GM19452 (cell line): ENCODE measurements around the gene VAV2.
A peak's percentile ranks its signal among the peaks of the same experiment; 100 is the strongest.

Experiments used
- ATAC-seq: cut with Tn5 transposase; IDR thresholded peaks from one replicate; pipeline ENCODE4 v1.9.1; 2021; ENCODE audit not compliant: unreplicated experiment

Gene VAV2, protein sequence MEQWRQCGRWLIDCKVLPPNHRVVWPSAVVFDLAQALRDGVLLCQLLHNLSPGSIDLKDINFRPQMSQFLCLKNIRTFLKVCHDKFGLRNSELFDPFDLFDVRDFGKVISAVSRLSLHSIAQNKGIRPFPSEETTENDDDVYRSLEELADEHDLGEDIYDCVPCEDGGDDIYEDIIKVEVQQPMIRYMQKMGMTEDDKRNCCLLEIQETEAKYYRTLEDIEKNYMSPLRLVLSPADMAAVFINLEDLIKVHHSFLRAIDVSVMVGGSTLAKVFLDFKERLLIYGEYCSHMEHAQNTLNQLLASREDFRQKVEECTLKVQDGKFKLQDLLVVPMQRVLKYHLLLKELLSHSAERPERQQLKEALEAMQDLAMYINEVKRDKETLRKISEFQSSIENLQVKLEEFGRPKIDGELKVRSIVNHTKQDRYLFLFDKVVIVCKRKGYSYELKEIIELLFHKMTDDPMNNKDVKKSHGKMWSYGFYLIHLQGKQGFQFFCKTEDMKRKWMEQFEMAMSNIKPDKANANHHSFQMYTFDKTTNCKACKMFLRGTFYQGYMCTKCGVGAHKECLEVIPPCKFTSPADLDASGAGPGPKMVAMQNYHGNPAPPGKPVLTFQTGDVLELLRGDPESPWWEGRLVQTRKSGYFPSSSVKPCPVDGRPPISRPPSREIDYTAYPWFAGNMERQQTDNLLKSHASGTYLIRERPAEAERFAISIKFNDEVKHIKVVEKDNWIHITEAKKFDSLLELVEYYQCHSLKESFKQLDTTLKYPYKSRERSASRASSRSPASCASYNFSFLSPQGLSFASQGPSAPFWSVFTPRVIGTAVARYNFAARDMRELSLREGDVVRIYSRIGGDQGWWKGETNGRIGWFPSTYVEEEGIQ

DNA sequence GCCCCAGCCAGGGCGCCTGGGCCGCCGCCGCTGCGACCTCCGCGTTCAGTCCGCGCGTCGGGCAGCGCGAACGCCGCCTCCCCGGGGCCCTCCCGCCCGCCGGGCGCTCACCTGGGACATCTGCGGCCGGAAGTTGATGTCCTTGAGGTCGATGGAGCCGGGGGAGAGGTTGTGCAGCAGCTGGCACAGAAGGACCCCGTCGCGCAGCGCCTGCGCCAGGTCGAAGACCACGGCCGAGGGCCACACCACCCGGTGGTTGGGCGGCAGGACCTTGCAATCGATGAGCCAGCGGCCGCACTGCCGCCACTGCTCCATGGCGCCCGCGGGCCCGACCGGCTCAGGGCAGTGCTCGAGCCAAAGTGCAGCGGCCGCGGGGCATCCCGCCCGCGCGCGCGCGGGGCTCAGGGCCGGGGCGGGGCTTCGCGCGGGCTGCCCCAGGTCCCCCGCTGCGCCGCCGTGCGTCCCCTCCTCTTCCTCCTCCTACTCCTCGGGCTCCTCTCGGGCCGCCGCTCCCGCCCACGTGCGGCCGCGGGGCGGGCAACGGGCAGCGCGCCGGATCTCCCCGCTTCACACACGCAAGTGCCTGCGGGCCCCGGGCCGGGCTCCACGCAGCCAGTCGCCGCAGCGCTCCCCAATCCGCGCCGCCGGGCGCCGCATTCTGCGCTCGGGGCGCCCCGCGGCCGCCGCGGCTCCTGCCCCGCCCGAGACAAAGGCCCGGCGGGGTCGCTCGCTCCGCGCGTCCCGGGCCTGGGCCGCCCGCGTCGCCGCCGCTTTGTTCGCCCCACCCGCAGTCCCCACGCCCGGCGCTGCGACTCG lies at the start of gene VAV2:
Gene VAV2 (minus strand): TSS at position 361 of the 816 bp plus-strand sequence. CDS start 46 bp downstream, at position 315.
- ATAC-seq, result peak; percentile 40

DNA sequence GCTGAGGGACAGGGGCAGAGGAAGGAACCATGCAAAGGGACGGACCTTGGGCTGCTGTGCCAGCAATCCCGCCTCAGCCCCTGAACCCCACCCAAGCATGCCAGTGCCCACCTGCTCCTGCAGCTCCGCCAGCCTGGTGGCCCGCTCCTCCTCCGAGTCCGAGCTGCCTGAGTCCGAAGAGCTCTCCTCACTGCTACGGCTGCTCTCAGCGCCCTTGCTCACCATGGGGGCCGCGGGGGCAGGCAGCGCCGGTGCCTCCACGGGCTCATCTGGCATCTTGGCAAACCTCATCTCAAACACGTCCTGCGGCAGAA lies 49.5 kb upstream of the VAV2 start:
- ATAC-seq, result no peak

DNA sequence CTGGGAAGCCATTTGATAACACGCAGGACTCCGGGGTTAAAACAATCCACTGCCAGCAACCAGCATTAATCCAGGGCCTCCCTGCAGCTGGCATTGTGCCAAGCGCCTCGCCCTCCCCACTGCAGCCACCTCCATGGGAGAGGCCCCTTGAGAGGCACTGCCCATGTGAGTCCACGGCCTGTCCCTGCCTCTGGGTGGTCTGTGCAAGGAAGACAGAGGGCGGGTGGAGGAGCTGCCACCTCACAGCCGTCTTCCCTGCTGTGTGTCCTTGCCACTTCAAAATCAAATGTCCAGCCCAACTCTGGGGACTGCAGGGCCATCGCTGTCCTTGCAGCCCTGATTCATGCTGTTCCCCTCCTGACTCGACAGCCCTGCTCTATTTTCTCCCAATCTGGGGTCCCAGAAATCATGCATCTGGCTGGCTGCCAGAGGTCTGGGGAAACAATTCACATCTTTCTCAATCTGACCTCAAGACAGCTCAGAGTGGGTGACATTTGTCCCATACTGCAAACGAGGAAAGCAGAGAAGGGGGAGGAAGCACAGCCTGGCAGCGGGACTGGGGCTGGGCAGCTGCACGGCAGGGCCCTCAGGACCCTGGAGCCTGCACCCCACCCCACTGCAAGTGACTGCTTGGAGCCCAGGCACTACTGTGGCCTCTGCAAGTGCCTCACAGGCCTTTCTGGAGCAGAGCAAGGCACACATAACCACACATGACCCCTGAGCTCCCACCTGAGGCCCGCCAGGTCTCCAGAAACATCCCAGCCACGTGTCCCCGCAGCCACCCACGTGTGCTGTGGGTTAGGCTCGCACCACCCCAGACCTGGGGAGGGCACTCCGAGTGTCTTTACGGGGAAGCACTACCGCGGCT lies 48.9 kb upstream of the VAV2 start:
- ATAC-seq, result no peak

DNA sequence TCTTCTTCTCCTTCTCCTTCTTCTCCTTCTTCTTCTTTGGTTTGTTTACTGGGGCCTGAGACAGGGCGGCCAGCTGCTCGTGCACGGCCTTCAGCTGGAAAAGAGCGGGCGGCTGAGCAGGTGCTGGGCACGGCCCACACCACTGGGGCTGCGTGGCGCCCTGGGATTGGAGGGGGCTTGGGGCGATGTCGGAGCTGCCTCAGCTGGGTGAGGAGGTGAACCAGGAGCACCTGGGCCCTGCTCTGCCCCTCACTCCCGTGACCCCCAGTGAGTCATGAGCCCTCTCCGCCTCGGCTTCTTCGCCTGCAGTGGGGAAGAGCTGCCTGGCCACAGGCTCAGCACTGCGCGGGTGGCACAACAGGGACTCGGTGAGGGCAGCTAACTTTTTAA lies 48.0 kb upstream of the VAV2 start:
- no peak for ATAC-seq

DNA sequence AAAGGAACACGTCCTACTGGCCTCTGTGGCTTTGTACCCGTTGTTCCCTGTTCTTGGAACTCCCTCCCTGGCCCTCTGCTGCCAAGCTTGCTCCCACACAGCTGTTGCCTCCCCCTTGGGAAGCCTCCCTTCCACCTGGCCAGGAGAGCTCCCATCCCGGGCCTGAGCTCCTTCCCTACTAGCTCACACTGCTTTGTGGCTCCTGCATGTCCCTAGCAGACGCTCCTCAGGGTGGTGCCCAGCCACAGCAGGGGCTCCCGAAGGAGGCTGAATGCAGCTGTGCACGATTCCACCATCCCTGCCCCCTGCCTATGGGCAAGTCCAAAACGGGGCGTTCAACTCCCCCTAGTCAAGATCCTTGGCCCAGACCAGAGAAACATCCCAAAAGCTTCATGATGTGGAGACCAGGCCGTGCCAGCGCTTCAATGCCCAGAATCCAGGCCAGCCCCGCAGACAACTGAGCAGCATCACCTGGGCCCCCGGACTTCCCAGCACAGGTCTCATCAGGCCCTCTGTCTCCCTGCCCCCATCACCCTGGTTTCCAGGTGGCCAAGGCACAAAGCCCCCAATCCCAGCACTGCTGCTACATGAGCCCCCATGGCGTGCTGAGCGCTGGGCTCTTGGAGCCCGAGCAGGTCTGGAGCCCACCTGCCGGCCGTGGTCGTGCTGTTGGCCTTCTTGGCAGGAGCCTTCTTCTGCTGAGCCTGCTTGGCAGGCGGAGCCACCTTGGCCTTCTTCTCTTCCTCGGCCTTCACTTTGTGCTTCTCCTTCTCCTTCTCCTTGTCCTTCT lies 47.5 kb upstream of the VAV2 start:
- ATAC-seq, result no peak

DNA sequence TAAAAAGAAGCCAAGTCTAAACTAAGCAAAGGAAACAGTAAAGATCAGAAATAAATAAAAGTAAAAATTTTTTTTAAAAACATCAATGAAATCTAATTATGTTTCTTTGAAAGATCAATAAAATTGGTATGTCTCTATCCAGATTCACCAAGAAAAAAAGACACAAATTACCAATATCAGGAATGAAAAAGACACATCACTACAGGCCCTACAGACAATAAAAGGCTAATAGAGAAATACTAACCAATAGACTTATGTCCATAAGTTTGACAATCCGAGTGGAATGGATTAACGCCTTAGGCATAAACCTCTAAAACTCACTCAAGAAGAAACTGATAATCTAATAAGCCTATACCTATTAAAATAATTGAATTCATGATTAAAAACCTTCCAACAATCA lies 45.5 kb upstream of the VAV2 start:
- ATAC-seq, result no peak

DNA sequence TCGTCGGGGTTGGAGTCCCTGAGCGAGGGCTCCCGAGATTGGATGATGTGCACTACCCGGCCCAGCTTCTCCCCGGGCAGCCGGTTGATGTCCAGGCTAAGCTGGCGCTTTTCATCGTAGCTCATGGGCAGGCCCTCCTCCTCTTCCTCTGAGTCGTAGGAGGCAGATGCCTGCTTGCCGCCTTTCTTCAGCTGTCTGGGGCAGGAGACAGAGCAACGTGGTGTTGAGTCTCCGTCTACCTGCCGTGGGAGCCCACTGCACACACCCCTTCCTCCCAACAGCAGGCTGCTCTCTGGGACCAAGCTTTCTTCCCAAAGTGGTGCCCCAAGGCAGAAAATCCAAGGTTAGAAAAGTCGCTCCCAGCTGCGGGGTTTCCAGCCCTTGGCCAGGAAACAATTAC lies 44.0 kb upstream of the VAV2 start:
- ATAC-seq, result no peak

DNA sequence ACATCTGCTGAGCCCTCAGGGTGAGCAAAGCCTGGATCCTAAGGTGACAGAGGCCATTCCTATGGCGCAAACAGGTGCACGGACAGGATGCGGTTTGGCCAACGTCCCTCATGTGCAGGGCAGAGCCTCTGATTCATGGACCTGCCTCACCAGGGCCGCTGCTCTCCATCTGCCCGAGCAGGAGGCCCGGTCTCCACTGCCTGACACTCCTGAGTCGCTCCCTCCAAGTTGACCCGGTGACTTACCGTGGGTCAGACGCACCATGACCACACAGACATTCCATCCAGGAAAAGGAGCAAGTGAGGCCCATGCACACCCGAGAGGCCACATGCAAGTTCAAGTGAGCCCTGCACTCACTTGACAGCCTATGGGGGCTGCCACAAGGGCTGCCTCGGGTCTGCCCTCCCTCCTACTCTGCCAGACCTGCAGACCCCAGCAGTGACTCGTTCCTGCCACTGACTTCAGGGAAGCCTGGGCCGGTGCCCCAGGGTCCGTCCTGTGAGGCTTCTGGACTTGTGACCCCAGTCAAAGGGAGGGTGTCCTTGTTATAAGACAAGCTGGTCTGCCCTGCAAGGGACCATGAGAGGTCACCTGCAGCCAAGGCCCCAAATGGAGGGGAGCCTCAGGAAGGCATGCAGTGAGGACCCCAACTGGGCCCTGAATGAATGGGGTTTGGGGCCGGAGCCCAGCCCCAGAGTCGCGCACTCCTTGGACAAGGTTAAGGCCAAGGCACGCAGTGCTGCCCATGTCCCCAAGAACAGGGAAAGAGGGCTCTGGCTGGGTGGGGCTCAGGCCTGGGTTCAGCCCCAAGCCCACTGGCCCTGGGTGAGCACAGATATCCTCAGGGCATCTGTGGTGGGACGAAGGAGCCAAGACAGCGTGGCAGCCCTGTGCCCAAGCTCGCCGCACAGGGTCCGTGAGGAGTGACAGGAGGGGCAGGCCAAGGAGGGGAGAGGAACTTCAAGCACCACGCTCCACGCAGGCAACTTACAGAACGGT lies 43.2 kb upstream of the VAV2 start:
- no peak for ATAC-seq

DNA sequence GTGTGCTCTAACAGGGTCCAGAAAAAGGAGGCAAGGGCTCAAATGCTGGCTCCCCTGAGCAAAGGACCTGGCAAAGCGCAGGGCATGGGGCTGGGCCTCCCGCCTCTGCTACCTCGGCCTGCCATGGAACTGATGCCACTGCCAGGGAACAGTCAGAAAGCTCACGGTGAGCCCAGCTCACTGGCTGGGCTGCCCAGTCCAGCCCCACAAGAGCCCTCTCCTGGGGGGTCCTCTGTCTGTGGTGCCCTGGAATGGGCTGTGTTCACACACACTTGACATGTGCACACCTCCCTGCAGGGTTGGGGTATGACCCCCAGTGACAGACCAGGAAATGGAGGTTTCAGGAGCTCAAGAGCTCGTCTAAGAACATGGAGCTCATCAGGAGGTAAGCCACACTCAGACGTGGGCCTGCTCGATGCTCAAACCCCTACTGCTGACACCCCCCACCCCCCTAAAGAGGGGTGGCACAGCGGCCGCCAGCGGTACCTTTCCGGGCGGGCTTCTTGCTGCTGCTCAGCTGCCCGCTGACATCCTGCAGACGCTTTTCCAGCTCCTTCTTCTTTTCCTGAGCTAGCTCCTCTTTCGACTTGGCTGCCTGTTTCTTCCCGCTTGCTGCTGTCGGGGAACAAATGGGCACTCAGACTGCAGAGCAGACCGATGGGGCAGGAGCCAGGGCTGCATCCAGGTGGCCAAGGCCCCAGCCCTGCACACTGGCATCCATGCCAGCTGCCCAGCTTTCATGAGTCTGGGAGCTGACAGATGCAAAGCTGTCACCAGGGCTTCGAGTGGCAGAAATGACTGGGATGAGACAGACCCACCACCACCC lies 42.3 kb upstream of the VAV2 start:
- no peak for ATAC-seq

DNA sequence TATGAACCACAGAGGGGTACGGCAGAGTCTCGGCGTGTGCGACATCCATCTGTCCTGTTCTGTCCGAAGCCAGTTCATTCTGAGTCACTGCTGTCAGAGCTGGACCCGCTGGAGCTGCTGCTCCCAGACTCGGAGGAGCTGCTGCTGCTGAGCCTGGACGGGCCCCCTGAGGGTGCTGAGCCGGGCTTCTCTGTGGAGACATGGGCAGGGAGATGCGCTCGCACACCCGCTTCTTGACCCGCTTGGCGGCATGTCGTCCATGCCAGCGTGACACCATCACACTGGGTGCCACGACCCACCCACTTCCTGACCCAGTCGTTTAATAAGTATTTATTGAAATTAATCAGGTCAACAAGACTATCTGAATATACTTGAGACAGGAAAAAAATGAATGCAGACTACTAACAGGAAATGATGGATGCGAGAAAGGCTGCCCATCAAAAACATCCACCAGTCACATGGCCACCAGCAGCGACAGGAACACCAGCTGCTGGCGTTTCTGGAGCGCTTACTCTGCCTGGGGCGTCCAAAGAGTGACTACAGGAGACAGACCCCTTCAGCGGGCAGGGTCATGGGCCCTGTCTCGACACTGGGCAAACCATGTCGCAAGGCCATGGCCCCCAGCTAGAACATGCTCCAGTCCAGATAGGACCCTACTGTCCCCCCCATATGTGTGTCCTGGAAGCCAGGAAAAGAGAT lies 41.5 kb upstream of the VAV2 start:
- no peak for ATAC-seq

DNA sequence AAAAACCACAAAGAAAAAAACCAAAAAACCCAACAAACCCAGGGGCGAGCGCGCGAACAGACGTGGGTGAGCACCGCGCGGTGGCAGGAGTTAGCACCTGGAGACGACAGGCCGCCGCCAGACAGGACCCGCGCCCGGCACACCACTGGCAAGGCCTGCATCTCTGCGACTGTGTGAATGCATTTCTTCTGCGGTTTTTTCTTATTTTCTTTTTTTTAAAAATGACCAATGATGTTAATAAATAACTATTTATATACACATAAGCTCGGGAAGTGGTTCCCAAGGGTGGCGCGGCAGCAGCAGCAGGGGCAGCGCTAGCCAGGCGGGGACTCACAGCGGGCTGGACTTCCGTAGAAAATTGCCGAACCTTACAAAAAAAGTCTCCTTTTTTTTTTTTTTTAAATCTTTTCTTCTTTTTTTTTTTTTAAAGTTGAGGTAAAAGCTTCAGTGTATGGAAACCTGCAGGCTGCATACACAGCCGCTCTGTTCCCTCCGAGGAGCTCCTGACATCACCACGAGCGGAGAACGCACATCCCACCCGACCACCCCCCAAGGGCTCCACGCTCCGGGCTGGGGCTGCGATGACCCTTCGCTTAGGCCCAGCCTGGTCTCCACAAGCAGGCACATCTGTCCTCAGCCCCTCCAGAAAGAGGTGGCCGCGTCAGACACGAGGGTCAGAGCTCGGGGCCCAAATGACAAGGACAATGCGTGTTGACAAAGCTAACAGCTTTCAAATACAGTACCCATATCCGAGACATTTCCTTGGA lies 40.5 kb upstream of the VAV2 start:
- no peak for ATAC-seq

DNA sequence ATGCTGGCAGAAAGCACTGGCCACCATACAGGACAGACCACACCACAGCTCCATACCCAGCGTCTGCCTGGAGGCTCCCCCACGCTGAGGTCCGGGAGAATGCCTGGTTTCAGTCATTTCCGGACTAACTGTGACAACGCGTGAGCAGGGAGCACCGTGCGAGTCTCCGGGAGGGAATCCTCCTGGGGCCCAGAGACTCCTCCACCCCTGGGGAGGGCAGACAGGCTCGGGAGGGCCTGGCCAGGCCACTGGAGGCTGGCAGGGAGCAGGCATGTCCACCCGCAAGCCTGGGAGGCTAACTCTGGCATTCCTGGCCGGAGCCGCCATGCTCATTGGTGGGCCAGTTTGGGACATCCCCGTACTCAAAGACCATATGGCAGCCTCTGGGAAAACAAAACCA lies 39.7 kb upstream of the VAV2 start:
- ATAC-seq, result no peak

DNA sequence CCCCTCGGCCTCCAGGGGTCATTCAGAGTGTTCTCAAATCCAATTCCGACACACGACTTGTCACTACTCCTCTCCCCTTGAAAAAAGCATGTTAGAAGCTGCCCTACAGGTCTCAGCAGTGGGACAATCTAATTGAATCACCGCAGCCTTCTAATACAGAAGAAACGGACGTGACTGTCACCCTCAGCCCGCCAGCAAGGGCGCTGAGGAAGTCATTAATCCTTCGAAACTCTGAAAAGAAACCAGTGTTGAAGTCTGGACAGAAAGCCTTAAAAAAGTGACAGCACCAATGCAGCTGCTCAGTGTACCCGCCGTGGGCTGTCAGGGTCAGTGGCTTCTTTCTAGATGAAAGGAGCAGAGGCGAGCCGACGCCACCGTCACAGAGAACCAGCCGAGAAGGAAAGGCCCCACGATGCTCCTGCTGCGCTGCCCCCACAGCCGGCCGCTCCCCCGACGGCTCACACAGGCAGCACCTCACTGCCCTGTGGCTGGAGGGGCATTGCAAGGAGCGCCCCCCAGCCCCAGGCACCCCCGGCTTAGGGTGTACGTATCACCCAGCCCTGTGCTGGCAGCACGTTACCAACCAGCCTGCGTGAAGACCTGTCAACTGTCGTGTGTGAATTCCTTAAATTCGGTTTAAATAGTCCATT lies 38.8 kb upstream of the VAV2 start:
- ATAC-seq, result no peak

DNA sequence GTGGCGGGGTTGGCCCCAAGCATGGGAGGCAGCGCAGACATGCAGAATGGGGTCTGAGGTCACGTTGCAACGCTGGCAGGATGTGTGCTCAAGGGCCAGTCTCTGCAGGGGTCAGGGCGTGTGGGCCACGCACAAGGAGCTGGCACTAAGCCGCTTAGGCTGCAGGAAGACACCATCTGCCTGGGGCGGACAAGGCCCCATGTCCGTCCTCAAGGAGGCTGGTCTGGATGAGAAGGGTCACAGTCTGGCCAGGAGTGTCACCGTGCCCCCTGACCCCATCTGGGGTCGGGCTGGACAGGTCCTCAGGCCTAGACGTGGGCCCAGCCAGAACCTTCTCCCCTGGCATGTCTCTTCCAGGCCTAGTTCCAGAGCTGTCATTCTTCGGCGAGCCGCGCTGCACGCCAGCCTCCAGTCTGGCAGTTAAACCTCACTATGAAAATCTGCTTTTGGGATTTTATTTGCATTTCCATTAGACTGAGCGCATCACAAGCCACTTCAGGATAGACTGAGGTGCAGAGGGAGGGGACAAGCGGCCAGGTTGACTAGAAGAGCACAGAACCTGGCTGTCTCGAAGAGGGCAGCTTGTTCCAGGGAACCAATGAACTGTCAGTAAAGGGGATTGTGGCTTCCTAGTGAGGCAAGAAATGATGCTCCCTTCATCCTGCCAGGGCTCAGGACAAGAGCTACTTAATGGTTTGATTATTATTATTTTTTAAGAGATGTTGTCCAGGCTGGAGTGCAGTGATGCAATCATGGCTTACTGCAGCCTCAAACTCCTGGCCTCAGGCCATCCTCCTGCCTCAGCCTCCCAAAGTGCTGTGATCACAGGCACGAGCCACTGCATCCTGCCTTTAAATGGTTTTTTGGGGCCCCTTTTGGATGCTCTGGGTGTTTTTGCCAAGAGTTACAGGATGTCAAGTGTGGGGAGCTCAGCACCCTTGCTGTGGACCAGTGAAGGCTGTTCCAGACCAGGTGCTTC lies 37.4 kb upstream of the VAV2 start:
- ATAC-seq, result no peak
